PFSK-1 (cell line): ENCODE data around the gene MICOS13.

Experiments
- FOXP2 ChIP-seq: optimal IDR thresholded peaks from 2 replicates; pipeline ENCODE3; 2011; ENCODE audit warnings: borderline replicate concordance, control low read depth, inconsistent platforms; ENCODE audit not compliant: insufficient read depth; ENCODE audit errors: extremely low read length, extremely low read depth
- POLR2AphosphoS5 ChIP-seq: IDR thresholded peaks from 2 replicates; pipeline ENCODE4 v1.6.1; 2012; ENCODE audit warnings: low read depth, mild to moderate bottlenecking, control low read depth, low read length, moderate library complexity
- REST ChIP-seq, 2 experiments: IDR thresholded peaks; 2 replicates each; pipeline versions ENCODE4 v1.6.1 to v1.8.0; 2011 to 2012; ENCODE audit warnings: low read depth in 2 of 2, low read length in 2 of 2, control low read depth in 1 of 2, inconsistent platforms in 1 of 2, mild to moderate bottlenecking in 1 of 2, moderate library complexity in 1 of 2; ENCODE audit not compliant: insufficient read depth in 1 of 2

- TF ChIP-seq POLR2AphosphoS5 = no peak
- TF ChIP-seq FOXP2 = no peak
- no peak for TF ChIP-seq REST (IDR thresholded peaks at IDR 0.05; ENCODE audit: insufficient read depth in 1 of 2, low read depth in 2 of 2, low read length in 2 of 2)
Measured at GRCh38 chr19:5651361-5651760, 29.0 kb downstream of the MICOS13 start.
